Common myeloid progenitor, CD34-positive (primary cell): ENCODE results near the gene ANO2.

Experiments
- CTCF ChIA-PET: fragments of 350-600 bp; sonication (Branson Sonifier 250); formaldehyde crosslinking; loops from one replicate; lab custom pipeline; 2021; ENCODE audit warnings: antibody characterized with exemption; lab: Charles Lee
- POLR2A ChIA-PET: fragments of 350-600 bp; sonication (Branson Sonifier 250); formaldehyde crosslinking; loops from one replicate; lab custom pipeline; 2021; ENCODE audit warnings: antibody characterized with exemption; lab: Charles Lee
- DNase-seq, 3 donors: peaks; one replicate each; pipeline versions ENCODE4 v3.0.0 to v3.0.0-alpha.2; 2013
- H3K27ac ChIP-seq, 2 experiments: 1 replicate in 1 of 2; 2 replicates in 1 of 2; pipeline ENCODE4 v1.7.0; 2013; ENCODE audit warnings: inconsistent platforms in 2 of 2, low read length in 2 of 2, mild to moderate bottlenecking in 2 of 2, low read depth in 1 of 2, moderate library complexity in 1 of 2; ENCODE audit not compliant: severe bottlenecking in 2 of 2, insufficient read depth in 1 of 2, poor library complexity in 1 of 2
- H3K27me3 ChIP-seq, 5 experiments: replicated peaks in 2 of 5; 1 replicate in 3 of 5; 2 replicates in 2 of 5; pipeline versions ENCODE4 v1.6.1 to v1.7.0; 2013; ENCODE audit warnings: low read length in 4 of 5, mild to moderate bottlenecking in 2 of 5, moderate library complexity in 2 of 5, inconsistent platforms in 1 of 5; ENCODE audit not compliant: insufficient read depth in 5 of 5, control insufficient read depth in 4 of 5
- H3K36me3 ChIP-seq, 4 experiments: 1 replicate in 2 of 4; 2 replicates in 2 of 4; pipeline versions ENCODE4 v1.6.1 to v1.7.0; 2013; ENCODE audit warnings: low read length in 3 of 4, control low read depth in 1 of 4, mild to moderate bottlenecking in 1 of 4; ENCODE audit not compliant: control insufficient read depth in 4 of 4, insufficient read depth in 4 of 4
- H3K4me1 ChIP-seq, 4 experiments: 1 replicate in 3 of 4; 2 replicates in 1 of 4; pipeline versions ENCODE4 v1.6.1 to v1.7.1; 2013; ENCODE audit warnings: low read length in 3 of 4, mild to moderate bottlenecking in 3 of 4, control low read depth in 1 of 4, inconsistent platforms in 1 of 4, moderate library complexity in 1 of 4; ENCODE audit not compliant: control insufficient read depth in 4 of 4, insufficient read depth in 4 of 4; ENCODE audit errors: control extremely low read depth in 1 of 4
- H3K4me3 ChIP-seq, 7 experiments: 1 replicate in 4 of 7; 2 replicates in 3 of 7; pipeline versions ENCODE4 v1.5.1 to v1.7.0; 2013; ENCODE audit warnings: mild to moderate bottlenecking in 7 of 7, low read length in 6 of 7, moderate library complexity in 6 of 7, inconsistent platforms in 2 of 7, low read depth in 2 of 7, control low read depth in 1 of 7; ENCODE audit not compliant: insufficient read depth in 4 of 7, control insufficient read depth in 1 of 7; ENCODE audit errors: extremely low read depth in 1 of 7
- H3K9me3 ChIP-seq, 5 experiments: 1 replicate in 4 of 5; 2 replicates in 1 of 5; pipeline versions ENCODE4 v1.6.1 to v1.7.1; 2013; ENCODE audit warnings: low read length in 4 of 5, mild to moderate bottlenecking in 2 of 5, inconsistent platforms in 1 of 5, low read depth in 1 of 5, moderate library complexity in 1 of 5; ENCODE audit not compliant: control insufficient read depth in 4 of 5, insufficient read depth in 2 of 5; ENCODE audit errors: control extremely low read depth in 1 of 5
- WGBS: methylation state at CpG from one replicate; pipeline ENCODE4 v1.1.5; 2013; ENCODE audit not compliant: insufficient coverage; 5-methylcytosine and 5-hydroxymethylcytosine counted together

Gene ANO2

GRCh38 chr12:5524769-5525436 lies 420.2 kb downstream of the ANO2 start:
- H3K9me3 ChIP-seq: no peaks in the 10 kb centered on the region
- DNase-seq: no peak
- CTCF ChIA-PET: interaction anchor here (0.8 kb wide), 1 partner anchor 23 kb away, joined by 3 read pairs; no protein-coding TSS in a partner anchor
- H3K27me3 ChIP-seq: no peaks in the 10 kb centered on the region
- H3K27ac ChIP-seq: no peak overlapping the region
- H3K36me3 ChIP-seq: no peaks in the 10 kb centered on the region
- WGBS: 87% methylated on average over 15 of the region's 15 CpGs
- POLR2A ChIA-PET: no interaction called here
- no peak overlapping the region for H3K4me3 ChIP-seq
- H3K4me1 ChIP-seq: no peaks in the 10 kb centered on the region

GRCh38 chr12:5524116-5524768 lies 420.8 kb downstream of the ANO2 start:
- DNase-seq: no peak
- ChIA-PET POLR2A (no interaction called here), CTCF (no interaction called here)
- Histone ChIP-seq H3K27me3 (no peaks in the 10 kb centered on the region), H3K9me3 (no peaks in the 10 kb centered on the region), H3K27ac (no peak overlapping the region), H3K4me1 (no peaks in the 10 kb centered on the region), H3K36me3 (no peaks in the 10 kb centered on the region), H3K4me3 (no peak overlapping the region)
- WGBS: 91% methylated on average over 11 of the region's 12 CpGs

GRCh38 chr12:5523396-5524115 lies 421.5 kb downstream of the ANO2 start:
- POLR2A ChIA-PET: no interaction called here
- Histone ChIP-seq H3K9me3 (no peaks in the 10 kb centered on the region), H3K27me3 (no peaks in the 10 kb centered on the region), H3K27ac (no peak overlapping the region), H3K4me1 (no peaks in the 10 kb centered on the region), H3K36me3 (no peaks in the 10 kb centered on the region), H3K4me3 (no peak overlapping the region)
- WGBS: 95% methylated on average over 21 of the region's 24 CpGs
- no peak for DNase-seq
- CTCF ChIA-PET: no interaction called here

- DNase-seq: no peak
- POLR2A ChIA-PET: no interaction called here
- Histone ChIP-seq H3K36me3 (no peaks in the 10 kb centered on the region), H3K9me3 (no peaks in the 10 kb centered on the region), H3K4me1 (no peaks in the 10 kb centered on the region), H3K27ac (no peak overlapping the region), H3K4me3 (no peak overlapping the region), H3K27me3 (no peaks in the 10 kb centered on the region)
- WGBS: 95% methylated on average over 5 of the region's 11 CpGs
- CTCF ChIA-PET: no interaction called here
Measured at GRCh38 chr12:5522432-5523335, 422.4 kb downstream of the ANO2 start.

- CTCF ChIA-PET: no interaction called here
- no peak for DNase-seq
- Histone ChIP-seq H3K36me3 (no peaks in the 10 kb centered on the region), H3K9me3 (no peaks in the 10 kb centered on the region), H3K27me3 (no peaks in the 10 kb centered on the region), H3K4me1 (no peaks in the 10 kb centered on the region), H3K4me3 (no peak overlapping the region), H3K27ac (no peak overlapping the region)
- WGBS: 97% methylated on average over 15 of the region's 20 CpGs
- POLR2A ChIA-PET: no interaction called here
Measured at GRCh38 chr12:5521456-5522325, 423.4 kb downstream of the ANO2 start.

GRCh38 chr12:5520831-5521230 lies 424.2 kb downstream of the ANO2 start:
- Histone ChIP-seq H3K36me3 (no peaks in the 10 kb centered on the region), H3K4me1 (no peaks in the 10 kb centered on the region), H3K27me3 (no peaks in the 10 kb centered on the region), H3K27ac (no peak overlapping the region), H3K9me3 (no peaks in the 10 kb centered on the region), H3K4me3 (no peak overlapping the region)
- CTCF ChIA-PET: interaction anchor here (1.3 kb wide), 1 partner anchor 11 kb away, joined by 3 read pairs; no protein-coding TSS in a partner anchor
- POLR2A ChIA-PET: no interaction called here
- WGBS: 100% methylated on average over 5 of the region's 5 CpGs
- DNase-seq: no peak
